ENCODE measurements around the gene PPP3CA. TPM values are rescaled to one million over a fixed set of nuclear protein-coding genes. Genes with fewer than 3 reads are reported as not detected.

Gene PPP3CA
- total and polyA plus RNA-seq, 2 of the 13 experiments (the other 11 are each of a cell fraction or from before 2014, with no cell fraction given): 4.8 to 13.2 TPM

GRCh38 chr4:101186567-101187184, 160.7 kb downstream of the PPP3CA start:
- FAIRE-seq: no peak

More at GRCh38 chr4:101186567-101187184, 160.7 kb downstream of the PPP3CA start:
- no peak overlapping the region for H3K4me2 ChIP-seq (ENCODE audit: low read depth, low read length)
- H3K4me3 ChIP-seq (replicated peaks in 1 of 3; ENCODE audit: insufficient read depth in 1 of 3, low read depth in 2 of 3, low read length in 3 of 3): no peak overlapping the region
- no peak overlapping the region for H2AFZ ChIP-seq (ENCODE audit: low read length)
- H3K27ac ChIP-seq (ENCODE audit: extremely low read length, insufficient read depth, low read length): no peak overlapping the region
- WGBS (ENCODE audit: low lambda C conversion rate): 96% methylated on average over 4 of the region's 4 CpGs
- in situ Hi-C loops (cut with HindIII; ENCODE audit: extremely low pct_ligation_motif_present, low pct_unique_long_range_greater_than_20kb) (no loop called here), intact Hi-C loops (cut with micrococcal nuclease; ENCODE audit: unreplicated experiment) (loop anchor here (5.0 kb wide), 1 partner anchor 161 kb away; the partner anchor contains the start of gene PPP3CA)
- no peaks in the 10 kb centered on the region for H3K79me2 ChIP-seq (ENCODE audit: insufficient read depth, low read length)
- ATAC-seq (no peak), DNase-seq (ENCODE audit: low spot score) (no peak)
- no TSS peak for BruUV-seq (replicated peaks)
- no peaks in the 10 kb centered on the region; a peak in 1 of 5 replicates for H3K36me3 ChIP-seq (replicated peaks in 1 of 2; ENCODE audit: control insufficient read depth in 1 of 2, insufficient read depth in 2 of 2, low read length in 2 of 2)
- no peaks in the 10 kb centered on the region for H4K20me1 ChIP-seq (ENCODE audit: insufficient read depth, low read length)
- ChIA-PET CTCF (ENCODE audit: low intra/inter-chr PET ratio, low total read pairs) (no interaction called here), POLR2A (no interaction called here)
- H3K27me3 ChIP-seq (ENCODE audit: control insufficient read depth in 1 of 2, insufficient read depth in 2 of 2, low read length in 2 of 2): no peaks in the 10 kb centered on the region
- H3K9ac ChIP-seq (ENCODE audit: insufficient read depth, low read depth, low read length): no peak overlapping the region
- TF ChIP-seq HNRNPK (IDR thresholded peaks at IDR 0.05; ENCODE audit: low read depth, low read length, poor library complexity, severe bottlenecking) (no peak), GTF3A (CRISPR knock-in tag; conservative IDR thresholded peaks at IDR 0.05) (no peak), DPF2 (CRISPR knock-in tag; IDR thresholded peaks at IDR 0.05; ENCODE audit: borderline replicate concordance, low read depth) (no peak), TBX2 (CRISPR knock-in tag; IDR thresholded peaks at IDR 0.05; ENCODE audit: borderline replicate concordance) (no peak), ZNF891 (CRISPR knock-in tag; IDR thresholded peaks at IDR 0.05) (no peak), FOXA1 (IDR thresholded peaks at IDR 0.05) (no peak), FOXA1 (CRISPR knock-in tag; IDR thresholded peaks at IDR 0.05) (no peak)
- TF ChIP-seq, protein P1, sequence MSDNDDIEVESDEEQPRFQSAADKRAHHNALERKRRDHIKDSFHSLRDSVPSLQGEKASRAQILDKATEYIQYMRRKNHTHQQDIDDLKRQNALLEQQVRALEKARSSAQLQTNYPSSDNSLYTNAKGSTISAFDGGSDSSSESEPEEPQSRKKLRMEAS (IDR thresholded peaks at IDR 0.05): no peak
- TF ChIP-seq, protein P2, sequence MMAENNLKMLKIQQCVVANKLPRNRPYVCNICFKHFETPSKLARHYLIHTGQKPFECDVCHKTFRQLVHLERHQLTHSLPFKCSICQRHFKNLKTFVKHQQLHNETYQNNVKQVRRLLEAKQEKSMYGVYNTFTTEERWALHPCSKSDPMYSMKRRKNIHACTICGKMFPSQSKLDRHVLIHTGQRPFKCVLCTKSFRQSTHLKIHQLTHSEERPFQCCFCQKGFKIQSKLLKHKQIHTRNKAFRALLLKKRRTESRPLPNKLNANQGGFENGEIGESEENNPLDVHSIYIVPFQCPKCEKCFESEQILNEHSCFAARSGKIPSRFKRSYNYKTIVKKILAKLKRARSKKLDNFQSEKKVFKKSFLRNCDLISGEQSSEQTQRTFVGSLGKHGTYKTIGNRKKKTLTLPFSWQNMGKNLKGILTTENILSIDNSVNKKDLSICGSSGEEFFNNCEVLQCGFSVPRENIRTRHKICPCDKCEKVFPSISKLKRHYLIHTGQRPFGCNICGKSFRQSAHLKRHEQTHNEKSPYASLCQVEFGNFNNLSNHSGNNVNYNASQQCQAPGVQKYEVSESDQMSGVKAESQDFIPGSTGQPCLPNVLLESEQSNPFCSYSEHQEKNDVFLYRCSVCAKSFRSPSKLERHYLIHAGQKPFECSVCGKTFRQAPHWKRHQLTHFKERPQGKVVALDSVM (CRISPR knock-in tag; IDR thresholded peaks at IDR 0.05): no peak
- 0 out of 2 replicates have a peak, but pooled peaks cover 4% of the 10 kb centered on the region for H3K9me3 ChIP-seq (ENCODE audit: low read length)
- H3K4me1 ChIP-seq (ENCODE audit: insufficient read depth, low read length): peaks cover 25% of the 10 kb centered on the region
